Tibial artery (tissue), 4 donors: ENCODE data around the gene BNC2.

Experiments used
- DNase-seq, 2 donors: peaks; one replicate each; pipeline ENCODE4 v3.0.0-alpha.2; 2019
- H3K27ac ChIP-seq, 2 donors: fragments of 200-600 bp; sonication (generic) in 1 of 2; 1 replicate in 1 of 2; 2 replicates in 1 of 2; pipeline ENCODE4 v1.5.1; 2018 to 2019; ENCODE audit warnings: mild to moderate bottlenecking in 1 of 2
- H3K27me3 ChIP-seq, 2 donors: fragments of 200-600 bp; sonication (generic) in 1 of 2; one replicate each; pipeline versions ENCODE4 v1.5.1 to v1.6.0; 2016 to 2019
- H3K36me3 ChIP-seq, 3 donors: fragments of 200-600 bp; sonication (generic) in 2 of 3; one replicate each; pipeline ENCODE4 v1.5.1; 2016 to 2019; ENCODE audit warnings: mild to moderate bottlenecking in 2 of 3
- H3K4me1 ChIP-seq, 4 donors: fragments of 200-600 bp; sonication (generic) in 2 of 4; 1 replicate in 3 of 4; 2 replicates in 1 of 4; pipeline ENCODE4 v1.5.1; 2016 to 2019
- H3K4me3 ChIP-seq, 2 donors: fragments of 200-600 bp; sonication (generic) in 1 of 2; 1 replicate in 1 of 2; 2 replicates in 1 of 2; pipeline ENCODE4 v1.5.1; 2018 to 2019; ENCODE audit warnings: mild to moderate bottlenecking in 2 of 2
- H3K9me3 ChIP-seq, 3 donors: fragments of 200-600 bp; sonication (generic) in 1 of 3; one replicate each; pipeline ENCODE4 v1.5.1; 2016 to 2019
- CTCF ChIP-seq, 2 experiments: fragments of 200-600 bp in 1 of 2; fragments of 450-650 bp in 1 of 2; IDR thresholded peaks; one replicate each; pipeline ENCODE4 v1.5.1; 2017 to 2019; ENCODE audit warnings: antibody characterized with exemption in 2 of 2, mild to moderate bottlenecking in 1 of 2, moderate library complexity in 1 of 2
- intact Hi-C: fragments of 100-400 bp; cut with DNase I; formaldehyde crosslinking; loops from one replicate; pipeline ENCODE4 v1.15.0; 2023; ENCODE audit warnings: low total_unique reads

BNC2 gene

DNA sequence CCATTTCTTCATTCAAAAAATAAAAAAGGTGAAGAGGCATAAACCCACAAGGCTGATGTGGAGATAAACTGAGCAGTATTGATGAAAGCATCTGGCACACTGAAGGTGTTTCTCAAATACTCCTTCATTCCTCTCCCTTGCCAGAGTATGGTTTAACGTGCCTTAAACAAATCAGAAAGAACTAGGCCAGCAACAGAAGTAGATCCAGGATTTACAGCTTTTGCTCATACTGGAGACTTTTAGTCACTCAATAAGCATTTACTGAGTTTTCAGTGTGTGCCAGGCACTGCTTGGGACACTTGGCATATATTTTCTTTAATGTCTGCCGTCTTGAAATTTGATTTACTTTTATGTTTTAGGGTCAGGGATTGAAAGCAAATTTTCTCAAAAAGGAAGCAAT, 53.0 kb downstream of the BNC2 start:
- intact Hi-C loops = no loop called here
- Histone ChIP-seq H3K4me1 (no peaks in the 10 kb centered on the region), H3K4me3 (no peak overlapping the region), H3K27ac (no peak overlapping the region), H3K36me3 (no peaks in the 10 kb centered on the region), H3K27me3 (no peaks in the 10 kb centered on the region), H3K9me3 (no peaks in the 10 kb centered on the region)
- DNase-seq = no peak
- no peak for TF ChIP-seq CTCF (IDR thresholded peaks at IDR 0.05)

- DNase-seq = no peak
- H3K4me3 ChIP-seq = no peak overlapping the region
- no peak overlapping the region for H3K27ac ChIP-seq
- H3K4me1 ChIP-seq = no peaks in the 10 kb centered on the region
- TF ChIP-seq CTCF (IDR thresholded peaks at IDR 0.05) = no peak
- intact Hi-C loops = no loop called here
- H3K9me3 ChIP-seq = no peaks in the 10 kb centered on the region
- no peaks in the 10 kb centered on the region for H3K36me3 ChIP-seq
- H3K27me3 ChIP-seq = no peaks in the 10 kb centered on the region
Measured at GRCh38 chr9:16817002-16817401, 53.5 kb downstream of the BNC2 start.

GRCh38 chr9:16816011-16816410, 54.5 kb downstream of the BNC2 start:
- intact Hi-C loops = no loop called here
- TF ChIP-seq CTCF (IDR thresholded peaks at IDR 0.05) = no peak
- H3K27me3 ChIP-seq = no peaks in the 10 kb centered on the region
- H3K9me3 ChIP-seq = no peaks in the 10 kb centered on the region
- H3K4me3 ChIP-seq = no peak overlapping the region
- no peaks in the 10 kb centered on the region for H3K4me1 ChIP-seq
- no peaks in the 10 kb centered on the region for H3K36me3 ChIP-seq
- H3K27ac ChIP-seq = no peak overlapping the region
- no peak for DNase-seq

DNA sequence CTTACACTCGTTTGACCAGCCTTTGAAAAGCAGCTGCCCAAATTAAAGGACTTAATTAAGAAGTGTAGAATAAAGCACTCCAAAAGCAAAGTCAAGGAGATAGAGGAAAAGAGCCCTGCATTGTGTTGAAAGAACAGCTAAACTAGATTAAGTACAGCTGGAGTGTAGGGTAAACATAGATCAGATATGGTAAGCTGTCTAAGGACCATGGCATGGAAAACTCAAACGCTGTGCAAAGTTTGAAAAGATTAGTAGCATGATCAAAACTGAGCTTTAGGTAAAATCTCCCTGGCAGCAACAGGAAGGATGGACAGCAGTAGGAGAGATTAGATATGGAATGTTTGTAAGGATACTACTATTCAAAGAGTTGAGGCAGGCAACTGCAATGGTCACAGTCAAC, 55.4 kb downstream of the BNC2 start:
- no peaks in the 10 kb centered on the region for H3K4me1 ChIP-seq
- no peaks in the 10 kb centered on the region for H3K27me3 ChIP-seq
- intact Hi-C loops = no loop called here
- TF ChIP-seq CTCF (IDR thresholded peaks at IDR 0.05) = no peak
- no peaks in the 10 kb centered on the region for H3K36me3 ChIP-seq
- DNase-seq = no peak
- H3K9me3 ChIP-seq = no peaks in the 10 kb centered on the region
- no peak overlapping the region for H3K4me3 ChIP-seq
- H3K27ac ChIP-seq = no peak overlapping the region

DNA sequence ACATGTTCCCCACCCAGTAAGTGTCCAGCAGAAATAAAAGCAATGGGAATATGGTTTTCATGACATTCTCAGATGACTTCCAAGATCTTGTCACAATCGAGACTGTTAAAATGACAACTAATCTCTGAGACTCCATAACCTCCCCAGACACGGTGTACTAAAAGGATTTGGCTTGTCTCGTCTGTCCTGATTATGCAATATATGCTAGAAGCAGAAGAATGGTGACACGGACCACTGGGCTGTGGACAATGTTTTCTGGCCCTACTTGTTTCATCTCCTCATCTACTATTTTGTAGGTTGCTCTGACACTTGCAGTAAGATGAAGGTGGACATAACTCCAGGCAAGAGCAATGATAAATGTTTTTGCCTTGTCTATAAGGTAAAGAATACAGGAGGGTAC, 56.6 kb downstream of the BNC2 start:
- no peaks in the 10 kb centered on the region for H3K4me1 ChIP-seq
- no peak for TF ChIP-seq CTCF (IDR thresholded peaks at IDR 0.05)
- H3K27ac ChIP-seq = no peak overlapping the region
- DNase-seq = no peak
- H3K4me3 ChIP-seq = no peak overlapping the region
- H3K36me3 ChIP-seq = no peaks in the 10 kb centered on the region
- intact Hi-C loops = no loop called here
- H3K27me3 ChIP-seq = no peaks in the 10 kb centered on the region
- H3K9me3 ChIP-seq = no peaks in the 10 kb centered on the region

DNA sequence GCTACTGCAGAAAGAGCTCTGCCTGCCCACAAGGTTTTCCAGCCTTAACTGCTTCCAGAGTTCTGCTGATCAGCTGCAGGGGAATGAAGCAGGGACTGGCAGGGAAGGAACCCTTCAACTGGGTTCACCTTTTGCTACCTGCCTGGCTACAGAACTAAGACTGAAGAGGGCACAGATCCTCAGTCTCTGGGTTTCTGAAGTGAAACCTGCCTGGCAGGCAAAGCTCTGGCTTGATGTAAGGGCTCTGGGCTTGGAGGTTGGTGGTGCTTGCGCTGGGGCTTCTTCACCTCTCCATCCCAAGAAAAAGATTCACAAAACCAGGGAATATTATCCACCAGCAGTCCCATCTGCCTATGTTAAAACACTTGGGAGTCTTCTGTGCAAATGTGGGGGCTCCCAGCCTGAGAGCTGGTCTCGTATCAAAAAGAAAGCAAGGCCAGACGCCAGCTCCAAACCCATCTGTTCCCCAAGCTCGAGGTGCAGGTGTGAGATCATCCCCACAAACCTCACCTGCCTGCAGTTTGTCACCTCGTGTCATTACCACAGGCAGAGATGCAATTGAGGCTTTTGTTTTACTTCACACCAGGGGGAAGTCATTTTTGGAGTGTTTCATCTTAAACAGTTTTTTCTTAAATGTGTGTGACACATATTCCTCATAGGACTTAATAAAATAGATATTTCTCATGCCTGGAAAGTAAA, 58.3 kb downstream of the BNC2 start:
- TF ChIP-seq CTCF (IDR thresholded peaks at IDR 0.05) = no peak
- DNase-seq = no peak
- intact Hi-C loops = no loop called here
- Histone ChIP-seq H3K36me3 (no peaks in the 10 kb centered on the region), H3K27me3 (no peaks in the 10 kb centered on the region), H3K4me1 (no peaks in the 10 kb centered on the region), H3K27ac (no peak overlapping the region), H3K4me3 (no peak overlapping the region), H3K9me3 (no peaks in the 10 kb centered on the region)
